GM12878 (cell line): ENCODE data around the gene MYL7. TPM values are rescaled to one million over a fixed set of nuclear protein-coding genes. Genes with fewer than 3 reads are reported as not detected.

ENCODE experiments used
- ATAC-seq: fragments of 200-7000 bp; cut with Tn5 transposase; 3 replicates; pipeline ENCODE4 v1.9.1; 2020; ENCODE audit warnings: mild to moderate bottlenecking, moderate library complexity
- BruUV-seq: library from RNA; stranded (reverse); fragments of 400-500 nt; replicated peaks from 2 replicates; lab custom pipeline; 2021; lab: Mats Ljungman, UMichigan
- CTCF ChIA-PET: fragments of 300-600 bp; sonication (Branson Sonifier 250); formaldehyde crosslinking; extraction: SDS; loops from one replicate; lab custom pipeline; 2021; ENCODE audit warnings: inconsistent platforms; lab: Yijun Ruan, JAX
- POLR2A ChIA-PET: fragments of 350-600 bp; formaldehyde crosslinking; extraction: SDS; loops from one replicate; lab custom pipeline; 2021; ENCODE audit warnings: inconsistent platforms; lab: Charles Lee
- RAD21 ChIA-PET: fragments of 300-600 bp; sonication (Branson Sonifier 250); formaldehyde crosslinking; loops from one replicate; lab custom pipeline; 2023; ENCODE audit warnings: antibody characterized with exemption; ENCODE audit not compliant: unreplicated experiment; lab: Charles Lee
- SMC1A ChIA-PET: fragments of 300-600 bp; sonication (Branson Sonifier 250); formaldehyde crosslinking; loops from one replicate; lab custom pipeline; 2023; ENCODE audit not compliant: unreplicated experiment, uncharacterized antibody; lab: Charles Lee
- DNase-seq: peaks from one replicate; pipeline ENCODE4 v3.0.0-alpha.2; 2011; ENCODE audit warnings: low read depth, low spot score
- FAIRE-seq: peaks from 3 replicates; lab custom pipeline; 2011; peaks lifted over from hg19 to GRCh38; lab: Jason Lieb, UNC
- H2AFZ ChIP-seq: 2 replicates; pipeline ENCODE4 v1.6.0; 2011; ENCODE audit warnings: low read depth, low read length, control low read depth; ENCODE audit not compliant: control insufficient read depth
- H3K27ac ChIP-seq: 2 replicates; pipeline ENCODE4 v1.5.1; 2011; ENCODE audit warnings: control low read depth; ENCODE audit not compliant: control insufficient read depth, insufficient read depth
- H3K27me3 ChIP-seq, 2 experiments: replicated peaks in 1 of 2; 2 replicates each; pipeline versions ENCODE4 v1.6.0 to v1.6.1; 2011; ENCODE audit warnings: low read length in 1 of 2; ENCODE audit not compliant: control insufficient read depth in 2 of 2, insufficient read depth in 2 of 2
- H3K36me3 ChIP-seq, 2 experiments: 2 replicates each; pipeline ENCODE4 v1.5.1; 2011; ENCODE audit warnings: low read length in 1 of 2; ENCODE audit not compliant: control insufficient read depth in 2 of 2, insufficient read depth in 2 of 2
- H3K4me1 ChIP-seq: 2 replicates; pipeline ENCODE4 v1.6.1; 2011; ENCODE audit warnings: mild to moderate bottlenecking, low read length, moderate library complexity, mixed read lengths; ENCODE audit not compliant: control insufficient read depth, insufficient read depth
- H3K4me2 ChIP-seq: 2 replicates; pipeline ENCODE4 v1.6.0; 2011; ENCODE audit warnings: control low read depth; ENCODE audit not compliant: control insufficient read depth, insufficient read depth
- H3K4me3 ChIP-seq: fragments of 200-600 bp; sonication (generic); 2 replicates; pipeline ENCODE4 v1.5.1; 2016
- H3K79me2 ChIP-seq: 2 replicates; pipeline ENCODE4 v1.6.0; 2011; ENCODE audit warnings: low read length; ENCODE audit not compliant: control insufficient read depth, insufficient read depth
- H3K9ac ChIP-seq: 2 replicates; pipeline ENCODE4 v1.8.0; 2011; ENCODE audit warnings: low read length, control low read depth, mixed read lengths; ENCODE audit not compliant: control insufficient read depth, insufficient read depth
- H3K9me3 ChIP-seq: replicated peaks from 3 replicates; pipeline ENCODE4 v1.5.1; 2011; ENCODE audit warnings: mild to moderate bottlenecking, low read length; ENCODE audit not compliant: control insufficient read depth, insufficient read depth
- H4K20me1 ChIP-seq: 2 replicates; pipeline ENCODE4 v1.6.0; 2011; ENCODE audit not compliant: control insufficient read depth, insufficient read depth
- ATF7 ChIP-seq: fragments of 450-650 bp; IDR thresholded peaks from 2 replicates; pipeline ENCODE4 v1.6.1; 2016; ENCODE audit warnings: low read depth, mild to moderate bottlenecking
- BRCA1 ChIP-seq: IDR thresholded peaks from 2 replicates; pipeline ENCODE4 v1.6.1; 2011; ENCODE audit warnings: low read depth, low read length, improper control_type of control experiment
- CHD1 ChIP-seq: IDR thresholded peaks from 2 replicates; pipeline ENCODE4 v1.6.1; 2012; ENCODE audit warnings: low read depth, low read length, improper control_type of control experiment
- CREM ChIP-seq: IDR thresholded peaks from 2 replicates; pipeline ENCODE4 v1.6.1; 2014; ENCODE audit warnings: antibody characterized with exemption, low read depth
- GATAD2B ChIP-seq: fragments of 450-650 bp; conservative IDR thresholded peaks from 2 replicates; pipeline ENCODE4 v1.6.1; 2017; ENCODE audit warnings: low read depth, mild to moderate bottlenecking, moderate library complexity
- JUND ChIP-seq: IDR thresholded peaks from 2 replicates; pipeline ENCODE4 v1.6.1; 2012; ENCODE audit warnings: low read depth, mild to moderate bottlenecking, low read length, improper control_type of control experiment, moderate library complexity
- KDM1A ChIP-seq: fragments of 200-600 bp; sonication (generic); IDR thresholded peaks from 2 replicates; pipeline ENCODE4 v1.6.1; 2016; ENCODE audit warnings: borderline replicate concordance
- LARP7 ChIP-seq: fragments of 450-650 bp; IDR thresholded peaks from 2 replicates; pipeline ENCODE4 v1.6.1; 2017; ENCODE audit warnings: mild to moderate bottlenecking
- MEF2A ChIP-seq: IDR thresholded peaks from 2 replicates; pipeline ENCODE4 v1.6.1; 2011; ENCODE audit warnings: low read depth, mild to moderate bottlenecking, low read length, moderate library complexity; ENCODE audit not compliant: insufficient read depth
- MYC ChIP-seq: IDR thresholded peaks from 2 replicates; pipeline ENCODE4 v1.6.1; 2011; ENCODE audit warnings: mild to moderate bottlenecking, low read length, moderate library complexity, inconsistent platforms; ENCODE audit not compliant: insufficient read depth, insufficient replicate concordance, insufficient read length, severe bottlenecking
- PAX8 ChIP-seq: fragments of 450-650 bp; IDR thresholded peaks from 2 replicates; pipeline ENCODE4 v1.6.1; 2017; ENCODE audit warnings: mild to moderate bottlenecking, moderate library complexity
- PML ChIP-seq: IDR thresholded peaks from 2 replicates; pipeline ENCODE4 v1.6.1; 2012; ENCODE audit warnings: low read length, inconsistent platforms
- RUNX3 ChIP-seq: IDR thresholded peaks from 2 replicates; pipeline ENCODE4 v1.6.1; 2012; ENCODE audit warnings: low read length, inconsistent platforms
- SMARCA5 ChIP-seq: fragments of 450-650 bp; IDR thresholded peaks from 2 replicates; pipeline ENCODE4 v1.6.1; 2017; ENCODE audit warnings: mild to moderate bottlenecking
- SRF ChIP-seq, 2 experiments: IDR thresholded peaks; 2 replicates each; pipeline ENCODE4 v1.6.1; 2011; ENCODE audit warnings: low read depth in 2 of 2, low read length in 2 of 2, mild to moderate bottlenecking in 1 of 2, moderate library complexity in 1 of 2
- TCF12 ChIP-seq: IDR thresholded peaks from 2 replicates; pipeline ENCODE4 v1.6.1; 2011; ENCODE audit warnings: low read depth, mild to moderate bottlenecking, low read length
- YBX1 ChIP-seq: fragments of 450-650 bp; IDR thresholded peaks from 2 replicates; pipeline ENCODE4 v1.6.1; 2016; ENCODE audit warnings: antibody characterized with exemption
- YY1 ChIP-seq: IDR thresholded peaks from 2 replicates; pipeline ENCODE4 v1.6.1; 2011; ENCODE audit warnings: low read depth, mild to moderate bottlenecking, low read length
- ZBED1 ChIP-seq: IDR thresholded peaks from 2 replicates; pipeline ENCODE4 v1.6.1; 2016; ENCODE audit warnings: borderline replicate concordance
- ZNF217 ChIP-seq: fragments of 450-650 bp; IDR thresholded peaks from 2 replicates; pipeline ENCODE4 v1.6.1; 2017; ENCODE audit warnings: antibody characterized with exemption, mild to moderate bottlenecking
- ZNF622 ChIP-seq: fragments of 450-650 bp; IDR thresholded peaks from 2 replicates; pipeline ENCODE4 v1.6.1; 2017; ENCODE audit warnings: mild to moderate bottlenecking, inconsistent platforms
- ZSCAN29 ChIP-seq: fragments of 450-650 bp; IDR thresholded peaks from 2 replicates; pipeline ENCODE4 v1.6.1; 2017; ENCODE audit warnings: mild to moderate bottlenecking, moderate library complexity
- WGBS: methylation state at CpG from one replicate; pipeline ENCODE4 v1.1.6; 2016; ENCODE audit warnings: low lambda C conversion rate; ENCODE audit not compliant: insufficient replicate concordance, insufficient coverage; ENCODE audit errors: missing lambda C conversion rate; 5-methylcytosine and 5-hydroxymethylcytosine counted together
- in situ Hi-C: fragments of 300-500 bp; cut with MboI; formaldehyde crosslinking; loops from 9 replicates; pipeline ENCODE4 v1.14.3; 2018; ENCODE audit warnings: mixed read lengths
- intact Hi-C: fragments of 100-400 bp; cut with micrococcal nuclease; formaldehyde crosslinking; loops from one replicate; pipeline ENCODE4 v1.14.2; 2022; ENCODE audit not compliant: unreplicated experiment
- polyA plus RNA-seq, 11 experiments: library from polyadenylated mRNA; depleted of rRNA in 4 of 11; unstranded in 6 of 11; stranded (reverse) in 5 of 11; fragments of >200 nt; fragmentation: Nextera tagmentation in 4 of 11; fragmentation: Illumina TruSeq in 1 of 11; extraction: Ambion mirVana in 4 of 11; extraction: Trizol in 1 of 11; gene quantifications; 1 replicate in 1 of 11; 2 replicates in 10 of 11; pipeline versions ENCODE4 v1.2.1 to v1.2.3, GENCODE V29; 2011 to 2016; ENCODE audit warnings: inconsistent platforms in 2 of 11, missing spikeins in 2 of 11, low read depth in 1 of 11
- total RNA-seq, 4 experiments: library from RNA; depleted of rRNA in 3 of 4; stranded (reverse); fragments of >200 nt in 3 of 4; fragmentation: Illumina TruSeq in 1 of 4; extraction: Trizol in 1 of 4; gene quantifications; 2 replicates each; pipeline versions ENCODE4 v1.2.1 to v1.2.3, GENCODE V29; 2013 to 2021
- TF ChIP-seq, protein P1 (sequence below): IDR thresholded peaks from 2 replicates; pipeline ENCODE4 v1.6.1; 2012; ENCODE audit warnings: low read depth, low read length, improper control_type of control experiment
- TF ChIP-seq, protein P2 (sequence below): IDR thresholded peaks from 2 replicates; pipeline ENCODE4 v1.6.1; 2012; ENCODE audit warnings: low read length, inconsistent platforms
- TF ChIP-seq, protein P3 (sequence below): IDR thresholded peaks from 2 replicates; pipeline ENCODE4 v1.6.1; 2012; ENCODE audit warnings: low read depth, low read length, improper control_type of control experiment

MYL7 gene
- total and polyA plus RNA-seq, 10 of the 15 experiments (the other 5 are each of a cell fraction or from before 2014, with no cell fraction given), result 1.9 TPM; not detected in 9

DNA sequence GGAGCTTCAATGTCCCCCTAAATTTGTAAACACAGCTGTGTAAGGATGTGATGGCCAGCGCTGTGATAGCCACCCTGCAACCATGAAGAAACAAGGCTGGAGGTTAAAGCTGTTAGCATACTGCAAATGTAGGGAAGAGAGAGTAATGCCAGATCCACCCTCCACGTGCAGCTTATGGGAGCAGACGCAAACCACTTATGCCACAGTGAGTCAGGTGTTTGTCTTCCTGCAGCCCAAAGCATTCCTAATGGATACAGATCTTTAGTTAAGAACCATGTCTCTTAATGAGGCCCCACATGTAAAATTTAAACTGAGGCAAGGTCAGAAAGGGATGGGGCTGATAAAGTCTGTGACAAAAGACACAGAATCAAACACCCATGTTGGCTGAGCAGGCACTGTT, 13.6 kb upstream of the MYL7 start:
- ChIA-PET SMC1A (no interaction called here), CTCF (no interaction called here)
- WGBS, result 60% methylated on average over 3 of the region's 3 CpGs

DNA sequence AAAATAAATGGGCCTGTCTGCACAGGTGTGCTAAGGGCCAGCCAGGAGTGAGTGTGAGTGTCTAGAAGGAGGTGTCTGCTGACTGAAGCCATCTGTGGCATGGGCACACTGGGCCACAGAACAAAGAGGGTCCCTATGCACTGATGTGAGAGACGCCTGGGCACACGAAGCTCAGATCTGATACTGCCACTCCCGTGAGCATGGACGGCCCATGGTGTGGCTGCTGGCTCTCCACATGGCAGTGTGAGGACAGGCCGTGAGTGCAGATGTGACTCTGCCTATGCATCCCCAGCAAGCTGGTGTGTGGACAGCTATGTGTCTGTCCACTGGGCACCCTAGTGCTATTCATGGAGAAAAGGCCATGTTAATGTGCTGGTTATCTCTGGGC, 12.8 kb upstream of the MYL7 start:
- no peak for FAIRE-seq
- ChIA-PET POLR2A (no interaction called here), RAD21 (no interaction called here), SMC1A (no interaction called here), CTCF (no interaction called here)
- no peak for ATAC-seq
- no peak for DNase-seq
- Histone ChIP-seq H3K4me3 (no peak overlapping the region), H3K4me1 (peaks cover 5% of the 10 kb centered on the region), H3K79me2 (no peaks in the 10 kb centered on the region), H3K36me3 (no peaks in the 10 kb centered on the region), H3K4me2 (no peak overlapping the region), H3K27ac (no peak overlapping the region), H3K9ac (no peak overlapping the region), H4K20me1 (no peaks in the 10 kb centered on the region), H2AFZ (no peak overlapping the region), H3K9me3 (no peaks in the 10 kb centered on the region), H3K27me3 (no peaks in the 10 kb centered on the region; a peak in 2 of 4 replicates)
- in situ Hi-C loops, result no loop called here
- WGBS, result 6% methylated on average over 5 of the region's 5 CpGs
- BruUV-seq, result no TSS peak
- intact Hi-C loops, result loop anchor here (5.0 kb wide), 1 partner anchor 38 kb away; no protein-coding TSS in a partner anchor
- TF ChIP-seq, protein P1, sequence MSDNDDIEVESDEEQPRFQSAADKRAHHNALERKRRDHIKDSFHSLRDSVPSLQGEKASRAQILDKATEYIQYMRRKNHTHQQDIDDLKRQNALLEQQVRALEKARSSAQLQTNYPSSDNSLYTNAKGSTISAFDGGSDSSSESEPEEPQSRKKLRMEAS, result no peak
- TF ChIP-seq RUNX3 (no peak), CREM (no peak), MEF2A (no peak), ZBED1 (no peak), YBX1 (no peak), CHD1 (no peak), PML (no peak), BRCA1 (no peak), PAX8 (no peak), ZNF217 (no peak), GATAD2B (no peak)
- TF ChIP-seq, protein P2, sequence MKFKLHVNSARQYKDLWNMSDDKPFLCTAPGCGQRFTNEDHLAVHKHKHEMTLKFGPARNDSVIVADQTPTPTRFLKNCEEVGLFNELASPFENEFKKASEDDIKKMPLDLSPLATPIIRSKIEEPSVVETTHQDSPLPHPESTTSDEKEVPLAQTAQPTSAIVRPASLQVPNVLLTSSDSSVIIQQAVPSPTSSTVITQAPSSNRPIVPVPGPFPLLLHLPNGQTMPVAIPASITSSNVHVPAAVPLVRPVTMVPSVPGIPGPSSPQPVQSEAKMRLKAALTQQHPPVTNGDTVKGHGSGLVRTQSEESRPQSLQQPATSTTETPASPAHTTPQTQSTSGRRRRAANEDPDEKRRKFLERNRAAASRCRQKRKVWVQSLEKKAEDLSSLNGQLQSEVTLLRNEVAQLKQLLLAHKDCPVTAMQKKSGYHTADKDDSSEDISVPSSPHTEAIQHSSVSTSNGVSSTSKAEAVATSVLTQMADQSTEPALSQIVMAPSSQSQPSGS, result no peak

More for the DNA sequence above, 13.6 kb upstream of the MYL7 start:
- H3K79me2 ChIP-seq, result no peaks in the 10 kb centered on the region
- H3K4me3 ChIP-seq, result no peak overlapping the region
- ATAC-seq (no peak), DNase-seq (no peak), FAIRE-seq (no peak)
- no peaks in the 10 kb centered on the region for H4K20me1 ChIP-seq
- H3K4me2 ChIP-seq, result no peak overlapping the region
- no peak overlapping the region for H3K27ac ChIP-seq
- POLR2A ChIA-PET, result no interaction called here
- intact Hi-C loops, result loop anchor here (5.0 kb wide), 1 partner anchor 38 kb away; no protein-coding TSS in a partner anchor
- no peak overlapping the region for H2AFZ ChIP-seq
- RAD21 ChIA-PET, result no interaction called here
- H3K9ac ChIP-seq, result no peak overlapping the region
- H3K36me3 ChIP-seq, result no peaks in the 10 kb centered on the region
- in situ Hi-C loops, result no loop called here
- no peaks in the 10 kb centered on the region; a peak in 2 of 4 replicates for H3K27me3 ChIP-seq
- no peaks in the 10 kb centered on the region for H3K9me3 ChIP-seq
- peaks cover 5% of the 10 kb centered on the region for H3K4me1 ChIP-seq
- no TSS peak for BruUV-seq
- TF ChIP-seq, protein P3, sequence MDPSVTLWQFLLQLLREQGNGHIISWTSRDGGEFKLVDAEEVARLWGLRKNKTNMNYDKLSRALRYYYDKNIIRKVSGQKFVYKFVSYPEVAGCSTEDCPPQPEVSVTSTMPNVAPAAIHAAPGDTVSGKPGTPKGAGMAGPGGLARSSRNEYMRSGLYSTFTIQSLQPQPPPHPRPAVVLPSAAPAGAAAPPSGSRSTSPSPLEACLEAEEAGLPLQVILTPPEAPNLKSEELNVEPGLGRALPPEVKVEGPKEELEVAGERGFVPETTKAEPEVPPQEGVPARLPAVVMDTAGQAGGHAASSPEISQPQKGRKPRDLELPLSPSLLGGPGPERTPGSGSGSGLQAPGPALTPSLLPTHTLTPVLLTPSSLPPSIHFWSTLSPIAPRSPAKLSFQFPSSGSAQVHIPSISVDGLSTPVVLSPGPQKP, result no peak
- no peak for TF ChIP-seq SMARCA5
- no peak for TF ChIP-seq ATF7
- no peak for TF ChIP-seq MYC
- TF ChIP-seq YY1, result no peak
- TF ChIP-seq ZSCAN29, result no peak
- TF ChIP-seq ZNF622, result no peak
- TF ChIP-seq JUND, result no peak
- no peak for TF ChIP-seq KDM1A
- no peak for TF ChIP-seq LARP7
- TF ChIP-seq TCF12, result no peak
- TF ChIP-seq SRF (IDR thresholded peaks at IDR 0.05; ENCODE audit: low read depth in 2 of 2, low read length in 2 of 2), result no peak
